Measurements from ENCODE around the gene CACNA2D4.

Gene CACNA2D4

DNA sequence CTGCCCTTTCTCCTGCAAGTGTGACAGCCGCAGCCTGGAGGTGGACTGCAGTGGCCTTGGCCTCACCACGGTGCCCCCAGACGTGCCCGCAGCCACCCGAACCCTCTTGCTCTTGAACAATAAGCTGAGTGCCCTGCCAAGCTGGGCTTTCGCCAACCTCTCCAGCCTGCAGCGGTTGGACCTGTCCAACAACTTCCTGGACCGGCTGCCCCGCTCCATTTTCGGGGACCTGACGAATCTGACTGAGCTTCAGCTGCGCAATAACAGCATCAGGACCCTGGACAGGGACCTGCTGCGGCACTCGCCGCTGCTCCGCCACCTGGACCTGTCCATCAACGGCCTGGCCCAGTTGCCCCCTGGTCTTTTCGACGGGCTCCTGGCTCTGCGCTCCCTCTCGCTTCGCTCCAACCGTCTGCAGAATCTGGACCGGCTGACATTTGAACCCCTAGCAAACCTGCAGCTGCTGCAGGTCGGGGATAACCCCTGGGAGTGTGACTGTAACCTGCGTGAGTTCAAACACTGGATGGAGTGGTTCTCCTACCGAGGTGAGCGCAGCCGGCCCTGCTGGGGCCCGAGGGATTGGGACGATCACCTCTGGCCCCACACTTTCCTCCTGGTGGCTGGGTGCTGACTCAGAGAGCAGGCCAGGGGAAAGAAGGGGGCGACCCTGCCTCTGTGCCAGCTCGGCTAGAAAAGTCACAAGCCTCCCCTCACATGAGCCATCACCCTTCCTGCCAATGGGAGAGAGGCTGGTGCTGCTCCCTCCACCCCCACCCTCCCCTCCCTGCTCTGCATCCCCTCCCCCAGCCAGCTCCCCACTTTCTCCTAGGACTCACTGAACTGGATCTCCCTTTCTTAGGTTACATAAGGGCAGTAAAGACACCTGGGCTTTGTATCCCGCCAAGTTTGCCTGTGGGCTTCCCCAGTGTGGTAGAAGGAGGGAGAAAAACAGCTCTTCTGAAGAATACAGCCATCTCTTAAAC lies 87.2 kb downstream of the CACNA2D4 start:
- no peaks in the 10 kb centered on the region; the same call in none of the 2 replicates for H3K27me3 ChIP-seq (replicated peaks; ENCODE audit: control insufficient read depth, insufficient read depth, low read length)
- H3K36me3 ChIP-seq (ENCODE audit: control insufficient read depth, insufficient read depth, low read length): no peaks in the 10 kb centered on the region
- H3K4me3 ChIP-seq (replicated peaks; ENCODE audit: low read depth, low read length): no peak overlapping the region
- TF ChIP-seq, protein P1, sequence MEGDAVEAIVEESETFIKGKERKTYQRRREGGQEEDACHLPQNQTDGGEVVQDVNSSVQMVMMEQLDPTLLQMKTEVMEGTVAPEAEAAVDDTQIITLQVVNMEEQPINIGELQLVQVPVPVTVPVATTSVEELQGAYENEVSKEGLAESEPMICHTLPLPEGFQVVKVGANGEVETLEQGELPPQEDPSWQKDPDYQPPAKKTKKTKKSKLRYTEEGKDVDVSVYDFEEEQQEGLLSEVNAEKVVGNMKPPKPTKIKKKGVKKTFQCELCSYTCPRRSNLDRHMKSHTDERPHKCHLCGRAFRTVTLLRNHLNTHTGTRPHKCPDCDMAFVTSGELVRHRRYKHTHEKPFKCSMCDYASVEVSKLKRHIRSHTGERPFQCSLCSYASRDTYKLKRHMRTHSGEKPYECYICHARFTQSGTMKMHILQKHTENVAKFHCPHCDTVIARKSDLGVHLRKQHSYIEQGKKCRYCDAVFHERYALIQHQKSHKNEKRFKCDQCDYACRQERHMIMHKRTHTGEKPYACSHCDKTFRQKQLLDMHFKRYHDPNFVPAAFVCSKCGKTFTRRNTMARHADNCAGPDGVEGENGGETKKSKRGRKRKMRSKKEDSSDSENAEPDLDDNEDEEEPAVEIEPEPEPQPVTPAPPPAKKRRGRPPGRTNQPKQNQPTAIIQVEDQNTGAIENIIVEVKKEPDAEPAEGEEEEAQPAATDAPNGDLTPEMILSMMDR (IDR thresholded peaks at IDR 0.05; ENCODE audit: insufficient read depth, low read length, poor library complexity, severe bottlenecking): no peak
- DNase-seq (ENCODE audit: extremely low read depth, insufficient read length): no peak

DNA sequence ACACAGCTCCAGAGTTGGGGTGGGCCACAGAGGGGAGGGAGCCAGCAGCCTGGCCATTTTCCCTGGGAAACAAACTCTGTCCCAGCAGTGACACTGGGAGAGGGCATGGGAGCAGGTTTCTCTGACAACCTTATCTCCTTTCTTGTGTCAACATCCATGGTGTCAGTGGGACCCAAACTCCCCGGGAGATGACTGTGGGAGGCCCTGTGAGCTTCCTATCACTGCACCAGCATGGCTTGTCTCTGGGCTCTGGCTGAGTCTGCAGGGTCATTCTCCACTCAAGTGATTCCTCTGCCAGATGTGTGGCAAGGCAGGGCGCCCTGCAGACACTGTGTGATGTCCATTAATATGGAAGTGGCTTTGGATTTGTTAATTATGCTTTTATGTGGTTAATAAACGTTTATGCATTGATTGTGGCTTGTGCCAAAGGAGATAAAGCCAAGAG lies 88.0 kb downstream of the CACNA2D4 start:
- no peak for DNase-seq (ENCODE audit: extremely low read depth, insufficient read length)
- no peaks in the 10 kb centered on the region; the same call in none of the 2 replicates for H3K27me3 ChIP-seq (replicated peaks; ENCODE audit: control insufficient read depth, insufficient read depth, low read length)
- TF ChIP-seq, protein P1 (IDR thresholded peaks at IDR 0.05; ENCODE audit: insufficient read depth, low read length, poor library complexity, severe bottlenecking): no peak
- H3K36me3 ChIP-seq (ENCODE audit: control insufficient read depth, insufficient read depth, low read length): no peaks in the 10 kb centered on the region
- H3K4me3 ChIP-seq (replicated peaks; ENCODE audit: low read depth, low read length): no peak overlapping the region

DNA sequence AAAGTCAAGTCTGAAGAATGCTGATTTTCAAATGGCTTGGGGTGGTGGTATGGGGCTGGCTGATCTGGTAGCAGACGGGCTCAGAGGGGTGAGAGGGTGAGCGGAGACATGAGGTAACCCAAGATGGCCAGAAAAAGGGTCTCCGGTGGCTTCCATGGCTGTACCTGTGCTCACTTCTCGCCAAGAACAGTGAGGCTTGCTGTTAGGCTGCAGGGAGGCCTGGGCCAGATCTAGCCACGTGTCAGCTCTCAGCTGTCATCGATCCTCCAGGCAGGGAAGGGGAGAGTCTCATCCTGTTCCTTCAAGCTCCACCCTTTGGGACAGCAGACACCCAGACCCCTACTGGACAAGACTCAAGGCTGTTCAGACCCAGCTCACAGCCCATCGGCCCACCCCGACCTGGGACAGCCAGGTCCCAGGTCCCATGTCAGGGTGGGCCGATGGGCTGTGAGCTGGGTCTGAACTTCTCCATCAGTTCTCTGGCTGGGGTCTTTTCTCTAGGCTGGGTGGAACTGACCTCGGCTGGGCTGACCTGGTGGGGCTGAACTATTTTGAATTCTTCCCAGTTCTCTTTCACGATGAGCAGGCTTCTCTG lies 89.0 kb downstream of the CACNA2D4 start:
- Histone ChIP-seq H3K4me3 (replicated peaks; ENCODE audit: low read depth, low read length) (no peak overlapping the region), H3K27me3 (replicated peaks; ENCODE audit: control insufficient read depth, insufficient read depth, low read length) (no peaks in the 10 kb centered on the region; the same call in none of the 2 replicates), H3K36me3 (ENCODE audit: control insufficient read depth, insufficient read depth, low read length) (no peaks in the 10 kb centered on the region)
- no peak for DNase-seq (ENCODE audit: extremely low read depth, insufficient read length)
- TF ChIP-seq, protein P1 (IDR thresholded peaks at IDR 0.05; ENCODE audit: insufficient read depth, low read length, poor library complexity, severe bottlenecking): no peak

DNA sequence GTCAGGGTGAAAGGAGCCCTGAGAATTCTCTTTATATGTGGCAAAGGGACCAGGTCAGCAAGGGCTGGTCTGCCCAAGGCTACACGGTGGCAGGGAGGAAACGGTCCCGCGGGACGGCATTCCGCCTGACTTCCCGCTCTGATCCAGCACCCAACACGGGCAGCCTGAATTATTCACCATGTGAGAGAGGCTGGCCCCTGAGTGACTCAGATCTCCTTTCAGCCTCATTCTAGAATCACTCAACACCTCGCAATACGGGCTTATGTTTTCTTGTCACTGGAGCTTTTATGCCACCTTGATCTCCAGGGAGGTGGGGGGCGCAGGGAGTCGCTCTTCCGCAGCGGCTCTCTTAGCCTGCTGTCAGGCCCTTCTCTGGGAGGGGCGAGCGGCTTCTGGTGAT lies 89.6 kb downstream of the CACNA2D4 start:
- H3K27me3 ChIP-seq (replicated peaks; ENCODE audit: control insufficient read depth, insufficient read depth, low read length): no peaks in the 10 kb centered on the region; the same call in none of the 2 replicates

DNA sequence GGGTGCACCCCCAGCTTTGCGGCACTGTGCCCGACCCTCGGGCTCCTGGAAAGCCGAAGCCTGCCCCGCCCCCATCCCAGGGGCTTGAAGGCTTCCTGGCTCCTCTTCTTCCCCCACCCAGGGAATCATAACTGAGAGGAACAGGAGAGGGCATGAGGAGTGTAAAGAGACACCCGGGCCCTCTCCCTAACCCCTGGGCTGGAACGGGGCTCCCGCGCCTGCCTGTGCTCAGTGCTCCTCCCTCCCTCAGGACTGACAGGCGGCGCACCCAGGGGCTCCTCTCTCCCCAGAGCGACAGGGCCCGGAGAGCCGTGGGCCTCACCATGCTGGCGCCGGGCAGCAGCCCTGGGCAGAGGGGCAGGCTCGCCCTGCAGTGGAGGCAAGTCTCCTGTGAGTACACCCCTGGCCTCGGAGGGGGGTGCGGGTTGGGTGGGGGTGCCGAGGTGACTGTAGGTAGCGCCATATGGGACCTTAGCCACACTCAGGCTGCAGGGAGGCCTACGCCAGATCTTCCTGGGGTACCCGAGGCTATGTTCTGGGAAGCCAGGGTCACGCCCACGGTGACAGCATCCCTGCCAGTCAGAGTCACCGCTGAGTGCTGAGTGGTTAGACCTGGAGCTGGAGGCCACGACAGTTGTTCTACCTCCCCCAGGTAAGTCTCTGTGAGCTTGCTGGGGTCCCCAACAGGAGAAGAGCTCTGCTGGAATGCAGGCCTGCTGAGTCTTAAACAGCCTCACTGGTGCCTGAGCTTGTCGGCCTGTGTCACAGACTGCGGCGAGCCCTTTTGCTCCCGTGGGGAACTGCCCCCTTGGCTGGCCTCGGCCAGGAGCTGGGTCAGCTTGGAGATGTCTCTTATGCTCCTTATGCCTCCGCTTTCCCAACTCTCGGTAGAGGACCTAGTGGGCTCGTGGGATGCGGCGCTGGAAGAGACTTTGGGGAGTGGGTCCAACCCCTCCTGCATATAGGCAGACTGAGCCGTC lies 90.3 kb downstream of the CACNA2D4 start:
- DNase-seq (ENCODE audit: extremely low read depth, insufficient read length): no peak
- no peak overlapping the region for H3K4me3 ChIP-seq (replicated peaks; ENCODE audit: low read depth, low read length)
- no peaks in the 10 kb centered on the region for H3K36me3 ChIP-seq (ENCODE audit: control insufficient read depth, insufficient read depth, low read length)
- H3K27me3 ChIP-seq (replicated peaks; ENCODE audit: control insufficient read depth, insufficient read depth, low read length): peaks cover 1% of the 10 kb centered on the region
- TF ChIP-seq, protein P1 (IDR thresholded peaks at IDR 0.05; ENCODE audit: insufficient read depth, low read length, poor library complexity, severe bottlenecking): no peak

More for the DNA sequence above, 89.6 kb downstream of the CACNA2D4 start:
- Histone ChIP-seq H3K4me3 (replicated peaks; ENCODE audit: low read depth, low read length) (no peak overlapping the region), H3K36me3 (ENCODE audit: control insufficient read depth, insufficient read depth, low read length) (no peaks in the 10 kb centered on the region)
- TF ChIP-seq, protein P1 (IDR thresholded peaks at IDR 0.05; ENCODE audit: insufficient read depth, low read length, poor library complexity, severe bottlenecking): no peak
- DNase-seq (ENCODE audit: extremely low read depth, insufficient read length): no peak
